GM13977 (cell line): ENCODE measurements around the gene PMM1.

ENCODE experiments used
- DNase-seq: peaks from one replicate; pipeline ENCODE4 v3.0.0; 2012; ENCODE audit warnings: low spot score
- in situ Hi-C: fragments of 300-500 bp; cut with MboI; formaldehyde crosslinking; loops from one replicate; pipeline ENCODE4 v1.12.0; 2022; ENCODE audit warnings: low sequenced_read_pairs, low pct_unique_long_range_greater_than_20kb, mixed read lengths, inconsistent platforms; ENCODE audit not compliant: unreplicated experiment
- TF ChIP-seq, protein P1 (sequence below): IDR thresholded peaks from 2 replicates; pipeline ENCODE4 v1.5.1; 2012; ENCODE audit warnings: mild to moderate bottlenecking, control low read depth; ENCODE audit not compliant: insufficient read depth; ENCODE audit errors: extremely low read depth, missing control alignments

Gene PMM1

DNA sequence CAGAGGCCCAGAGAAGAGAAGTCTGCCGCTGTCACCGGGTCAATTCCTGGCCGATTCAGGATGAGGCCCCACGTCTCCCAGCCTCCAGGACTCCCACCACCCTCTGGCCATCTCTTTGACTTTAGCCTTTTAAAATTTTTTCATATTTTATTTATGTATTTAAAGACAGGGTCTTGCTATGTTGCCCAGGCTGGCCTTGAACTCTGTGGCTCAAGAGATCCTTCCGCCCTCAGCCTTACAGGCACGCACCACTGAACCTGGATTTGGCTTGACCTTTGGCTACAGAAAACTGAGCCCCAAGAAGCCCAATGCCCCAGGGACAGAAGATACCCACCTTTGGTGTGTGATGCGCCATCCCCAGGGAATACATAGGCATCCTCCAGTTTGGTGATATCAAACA is 49.3 kb downstream of the PMM1 start:
- in situ Hi-C loops = no loop called here
- DNase-seq = no peak
- TF ChIP-seq, protein P1, sequence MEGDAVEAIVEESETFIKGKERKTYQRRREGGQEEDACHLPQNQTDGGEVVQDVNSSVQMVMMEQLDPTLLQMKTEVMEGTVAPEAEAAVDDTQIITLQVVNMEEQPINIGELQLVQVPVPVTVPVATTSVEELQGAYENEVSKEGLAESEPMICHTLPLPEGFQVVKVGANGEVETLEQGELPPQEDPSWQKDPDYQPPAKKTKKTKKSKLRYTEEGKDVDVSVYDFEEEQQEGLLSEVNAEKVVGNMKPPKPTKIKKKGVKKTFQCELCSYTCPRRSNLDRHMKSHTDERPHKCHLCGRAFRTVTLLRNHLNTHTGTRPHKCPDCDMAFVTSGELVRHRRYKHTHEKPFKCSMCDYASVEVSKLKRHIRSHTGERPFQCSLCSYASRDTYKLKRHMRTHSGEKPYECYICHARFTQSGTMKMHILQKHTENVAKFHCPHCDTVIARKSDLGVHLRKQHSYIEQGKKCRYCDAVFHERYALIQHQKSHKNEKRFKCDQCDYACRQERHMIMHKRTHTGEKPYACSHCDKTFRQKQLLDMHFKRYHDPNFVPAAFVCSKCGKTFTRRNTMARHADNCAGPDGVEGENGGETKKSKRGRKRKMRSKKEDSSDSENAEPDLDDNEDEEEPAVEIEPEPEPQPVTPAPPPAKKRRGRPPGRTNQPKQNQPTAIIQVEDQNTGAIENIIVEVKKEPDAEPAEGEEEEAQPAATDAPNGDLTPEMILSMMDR = no peak

DNA sequence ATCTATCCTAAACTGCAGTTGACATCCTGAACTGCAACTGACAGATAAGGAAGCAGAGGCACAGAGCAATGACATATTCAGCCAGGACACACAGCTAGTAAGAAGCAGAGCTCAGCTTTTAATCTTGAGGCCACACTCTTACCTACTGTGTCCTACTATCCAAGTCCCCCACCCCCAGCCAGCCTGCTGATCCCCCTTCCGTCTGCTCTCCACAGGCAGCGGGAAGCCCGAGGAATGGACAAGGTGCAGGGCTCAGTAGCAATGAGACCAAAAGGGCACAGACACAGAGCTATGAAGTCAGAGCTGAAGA is 49.7 kb downstream of the PMM1 start:
- TF ChIP-seq, protein P1 = no peak
- DNase-seq = no peak
- in situ Hi-C loops = no loop called here

DNA sequence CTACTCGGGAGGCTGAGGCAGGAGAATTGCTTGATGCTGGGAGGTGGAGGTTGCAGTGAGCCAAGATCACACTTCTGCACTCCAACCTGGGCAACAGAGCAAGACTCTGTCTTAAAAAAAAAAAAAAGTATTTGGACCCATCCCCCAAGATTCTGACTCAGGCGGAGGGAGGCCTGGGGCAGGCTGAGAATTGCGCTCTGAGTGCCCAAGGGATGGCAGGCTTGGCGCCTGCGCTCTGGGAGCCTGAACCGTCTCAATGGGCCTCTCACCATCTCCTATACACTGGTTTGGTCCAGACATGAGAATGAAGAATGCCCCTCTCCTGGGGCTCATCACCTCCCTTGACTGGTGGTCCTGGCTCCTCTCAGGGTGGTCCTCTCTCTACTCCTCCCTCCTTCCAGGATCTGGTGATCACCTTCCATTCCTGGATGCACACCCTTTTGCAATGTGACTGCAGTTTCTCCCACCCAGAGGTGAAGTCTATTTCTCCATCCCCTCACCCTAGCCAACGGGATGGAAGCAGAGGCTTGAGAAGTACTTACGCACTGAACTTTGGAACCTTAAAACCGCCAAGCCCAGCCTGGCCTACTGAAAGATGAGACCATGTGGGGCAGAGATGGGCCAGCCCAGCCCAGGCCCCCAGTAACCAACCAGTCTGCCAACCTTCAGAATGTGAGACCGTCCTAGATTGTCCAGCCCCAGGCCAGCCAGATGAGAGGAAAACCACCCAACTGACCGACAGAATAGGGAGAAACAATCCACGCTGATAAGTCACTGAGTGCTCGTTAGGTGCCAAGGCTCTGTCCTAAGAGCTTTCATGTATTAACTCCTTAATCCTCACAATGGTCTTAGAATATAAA is 50.3 kb downstream of the PMM1 start:
- TF ChIP-seq, protein P1 = no peak
- DNase-seq = no peak
- in situ Hi-C loops = no loop called here

DNA sequence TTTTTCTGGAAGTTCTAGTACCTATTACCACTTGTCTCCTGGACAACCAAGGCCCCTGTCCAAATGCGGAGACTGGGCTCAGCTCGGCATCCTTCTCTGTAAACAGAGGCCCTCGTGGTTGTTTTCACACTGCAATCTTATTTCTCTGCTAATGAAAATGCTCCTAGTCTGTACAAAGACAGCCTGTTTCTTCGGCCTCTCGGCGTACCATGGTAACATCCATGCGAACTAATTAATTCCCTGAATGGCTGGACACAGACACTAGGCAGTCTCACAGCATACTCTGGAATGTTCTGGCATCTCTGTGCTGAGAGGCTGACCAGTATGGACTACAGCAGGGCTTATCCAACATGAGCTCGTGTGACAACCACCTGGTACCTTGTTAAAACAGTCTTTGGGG is 51.1 kb downstream of the PMM1 start:
- in situ Hi-C loops = no loop called here
- DNase-seq = no peak
- TF ChIP-seq, protein P1 = no peak

DNA sequence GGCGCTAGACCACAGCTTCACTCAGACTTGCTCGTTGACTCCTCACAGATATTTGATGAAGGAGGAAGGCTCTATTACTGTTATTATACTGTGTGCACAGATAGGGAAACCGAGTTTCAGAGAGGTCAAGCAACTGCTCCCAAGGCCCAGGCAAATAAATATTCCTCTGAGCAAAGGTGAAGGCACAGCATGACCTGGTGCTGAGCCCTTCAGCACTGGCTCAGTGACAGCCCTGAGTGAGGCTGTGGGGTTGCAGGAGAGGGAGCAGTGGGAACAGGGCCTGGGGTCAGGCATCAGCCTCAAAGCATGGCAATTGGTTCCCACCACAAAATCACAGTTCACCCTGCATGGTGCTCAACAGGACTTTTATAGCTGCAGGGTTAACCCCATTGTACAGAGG is 52.4 kb downstream of the PMM1 start:
- DNase-seq = no peak
- in situ Hi-C loops = no loop called here
- TF ChIP-seq, protein P1 = no peak

DNA sequence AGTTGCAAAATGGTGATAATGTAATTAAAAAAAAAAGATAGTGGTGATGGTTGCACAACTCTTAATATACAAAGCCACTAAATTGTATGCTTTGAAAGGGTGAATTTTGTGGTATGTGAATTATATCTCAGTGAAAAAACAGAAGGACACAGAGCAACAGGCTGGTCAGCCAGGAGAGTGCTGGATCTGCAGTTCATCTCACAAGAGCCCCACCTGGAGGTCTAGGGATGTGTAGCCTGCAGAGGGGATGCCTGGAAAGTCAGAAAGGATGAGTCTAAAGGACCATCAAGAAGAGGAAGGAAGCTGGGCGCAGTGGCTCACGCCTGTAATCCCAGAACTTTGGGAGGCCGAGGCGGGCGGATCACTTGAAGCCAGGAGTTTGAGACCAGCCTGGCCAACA is 54.4 kb downstream of the PMM1 start:
- no peak for DNase-seq
- in situ Hi-C loops = no loop called here
- TF ChIP-seq, protein P1 = no peak
